Neural progenitor cell (in vitro differentiated cells): ENCODE data around the gene OR52N1. TPM values are rescaled to one million over a fixed set of nuclear protein-coding genes. Genes with fewer than 3 reads are reported as not detected.
A peak's percentile ranks its signal among the peaks of the same experiment; 100 is the strongest.

Experiments used
- DNase-seq: peaks from one replicate; pipeline ENCODE4 v3.0.0-alpha.2; 2016; ENCODE audit warnings: low spot score
- H2AFZ ChIP-seq: fragments of 200-600 bp; sonication (generic); replicated peaks from 2 replicates; pipeline ENCODE4 v1.6.1; 2016; ENCODE audit warnings: antibody characterized with exemption
- H3F3A ChIP-seq: fragments of 200-600 bp; sonication (generic); 2 replicates; pipeline ENCODE4 v1.6.1; 2016; ENCODE audit warnings: antibody characterized with exemption, low read depth
- H3K27ac ChIP-seq: fragments of 200-600 bp; sonication (generic); 2 replicates; pipeline ENCODE4 v1.5.1; 2016; ENCODE audit warnings: mild to moderate bottlenecking
- H3K27me3 ChIP-seq: fragments of 200-600 bp; sonication (generic); 2 replicates; pipeline ENCODE4 v1.6.1; 2016; ENCODE audit warnings: mild to moderate bottlenecking, moderate library complexity
- H3K36me3 ChIP-seq: fragments of 200-600 bp; sonication (generic); 2 replicates; pipeline ENCODE4 v1.5.1; 2016
- H3K4me1 ChIP-seq: fragments of 200-600 bp; sonication (generic); 2 replicates; pipeline ENCODE4 v1.6.1; 2016; ENCODE audit warnings: mixed run types
- H3K4me2 ChIP-seq: fragments of 200-600 bp; sonication (generic); 2 replicates; pipeline ENCODE4 v1.6.1; 2016
- H3K4me3 ChIP-seq: fragments of 200-600 bp; sonication (generic); 2 replicates; pipeline ENCODE4 v1.5.1; 2016
- H3K79me2 ChIP-seq: fragments of 200-600 bp; sonication (generic); 2 replicates; pipeline ENCODE4 v1.6.1; 2016; ENCODE audit warnings: low read depth
- H3K9ac ChIP-seq: fragments of 200-600 bp; sonication (generic); 2 replicates; pipeline ENCODE4 v1.6.1; 2016
- H3K9me3 ChIP-seq: fragments of 200-600 bp; sonication (generic); 2 replicates; pipeline ENCODE4 v1.5.1; 2016; ENCODE audit warnings: low read depth
- H4K20me1 ChIP-seq: fragments of 200-600 bp; sonication (generic); 2 replicates; pipeline ENCODE4 v1.6.1; 2016; ENCODE audit warnings: low read depth
- H3K27ac Mint-ChIP-seq: 3 replicates; pipeline ENCODE4 v1.8.0; 2021; ENCODE audit warnings: mixed read lengths
- H3K27me3 Mint-ChIP-seq: 2 replicates; pipeline ENCODE4 v1.8.0; 2022; ENCODE audit warnings: low read depth, mild to moderate bottlenecking, inconsistent platforms, moderate library complexity, mixed read lengths; ENCODE audit not compliant: insufficient read depth
- H3K36me3 Mint-ChIP-seq: 3 replicates; pipeline ENCODE4 v1.8.0; 2021; ENCODE audit warnings: mixed read lengths
- H3K4me1 Mint-ChIP-seq: 3 replicates; pipeline ENCODE4 v1.8.0; 2021; ENCODE audit warnings: mixed read lengths
- H3K4me3 Mint-ChIP-seq: 3 replicates; pipeline ENCODE4 v1.8.0; 2021; ENCODE audit warnings: mild to moderate bottlenecking, moderate library complexity, mixed read lengths
- H3K9me3 Mint-ChIP-seq: 3 replicates; pipeline ENCODE4 v1.8.0; 2020; ENCODE audit warnings: mixed read lengths
- EZH2 ChIP-seq: fragments of 200-600 bp; sonication (generic); IDR thresholded peaks from 2 replicates; pipeline ENCODE4 v1.6.1; 2017; ENCODE audit warnings: antibody characterized with exemption, mild to moderate bottlenecking, moderate library complexity
- EZH2phosphoT487 ChIP-seq: fragments of 200-600 bp; sonication (generic); IDR thresholded peaks from 2 replicates; pipeline ENCODE4 v1.6.1; 2017; ENCODE audit warnings: antibody characterized with exemption
- total RNA-seq: library from RNA; depleted of rRNA; stranded (reverse); fragments of >200 nt; gene quantifications from 2 replicates; pipeline ENCODE4 v1.2.3, GENCODE V29; 2015; ENCODE audit warnings: low replicate concordance
- TF ChIP-seq, protein P1 (sequence below): fragments of 200-600 bp; sonication (generic); IDR thresholded peaks from 2 replicates; pipeline ENCODE4 v1.5.1; 2017; ENCODE audit warnings: antibody characterized with exemption, mild to moderate bottlenecking

OR52N1 gene
- total RNA-seq, 1 donor from 2014 or later, result not detected

DNA sequence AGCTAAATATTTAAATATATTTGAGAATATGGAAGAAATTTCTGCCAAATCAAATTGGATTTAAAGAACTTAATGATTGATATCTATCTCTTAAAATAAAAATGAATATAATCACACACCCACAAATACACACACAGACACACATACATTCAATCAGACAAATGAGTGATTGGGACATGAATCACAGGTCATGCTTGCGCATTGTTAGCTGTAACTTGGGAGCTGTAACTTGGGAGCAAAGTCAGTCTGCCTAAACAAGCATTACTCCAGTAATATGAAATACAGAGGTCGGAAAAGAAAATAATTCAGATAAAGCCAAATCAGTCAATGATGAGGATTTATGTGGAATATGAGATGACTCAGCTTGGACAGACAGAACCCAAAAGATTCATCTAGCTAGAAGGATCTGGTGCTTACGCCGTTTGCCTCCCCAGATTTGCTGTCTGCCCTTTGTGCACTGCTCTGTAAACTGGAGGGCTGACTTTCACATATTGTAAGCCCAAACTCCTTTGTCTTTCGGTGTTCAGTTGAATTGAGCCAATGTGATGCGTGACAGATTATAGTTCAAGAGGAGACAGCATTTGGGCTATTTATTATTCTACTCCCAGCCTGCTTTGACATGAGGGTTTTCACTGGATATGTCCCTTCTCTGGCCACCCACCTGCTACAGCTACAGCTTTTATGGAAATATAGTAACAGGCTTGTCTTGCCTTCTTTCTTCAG, 53.2 kb downstream of the OR52N1 start:
- Histone ChIP-seq H3K9me3 (no peaks in the 10 kb centered on the region), H3F3A (no peaks in the 10 kb centered on the region), H3K36me3 (no peaks in the 10 kb centered on the region), H3K4me2 (no peak overlapping the region), H3K27ac (no peak overlapping the region), H2AFZ (no peak overlapping the region), H4K20me1 (no peaks in the 10 kb centered on the region), H3K4me3 (no peak overlapping the region), H3K9ac (no peak overlapping the region), H3K4me1 (no peaks in the 10 kb centered on the region), H3K27me3 (no peaks in the 10 kb centered on the region), H3K79me2 (no peaks in the 10 kb centered on the region)
- Mint-ChIP-seq H3K4me3 (no peak overlapping the region), H3K27me3 (no peaks in the 10 kb centered on the region), H3K27ac (no peak overlapping the region), H3K36me3 (no peaks in the 10 kb centered on the region), H3K9me3 (peaks cover 2% of the 10 kb centered on the region), H3K4me1 (peaks cover 9% of the 10 kb centered on the region)
- DNase-seq, result peak; percentile 22
- TF ChIP-seq EZH2phosphoT487 (no peak), EZH2 (no peak)
- TF ChIP-seq, protein P1, sequence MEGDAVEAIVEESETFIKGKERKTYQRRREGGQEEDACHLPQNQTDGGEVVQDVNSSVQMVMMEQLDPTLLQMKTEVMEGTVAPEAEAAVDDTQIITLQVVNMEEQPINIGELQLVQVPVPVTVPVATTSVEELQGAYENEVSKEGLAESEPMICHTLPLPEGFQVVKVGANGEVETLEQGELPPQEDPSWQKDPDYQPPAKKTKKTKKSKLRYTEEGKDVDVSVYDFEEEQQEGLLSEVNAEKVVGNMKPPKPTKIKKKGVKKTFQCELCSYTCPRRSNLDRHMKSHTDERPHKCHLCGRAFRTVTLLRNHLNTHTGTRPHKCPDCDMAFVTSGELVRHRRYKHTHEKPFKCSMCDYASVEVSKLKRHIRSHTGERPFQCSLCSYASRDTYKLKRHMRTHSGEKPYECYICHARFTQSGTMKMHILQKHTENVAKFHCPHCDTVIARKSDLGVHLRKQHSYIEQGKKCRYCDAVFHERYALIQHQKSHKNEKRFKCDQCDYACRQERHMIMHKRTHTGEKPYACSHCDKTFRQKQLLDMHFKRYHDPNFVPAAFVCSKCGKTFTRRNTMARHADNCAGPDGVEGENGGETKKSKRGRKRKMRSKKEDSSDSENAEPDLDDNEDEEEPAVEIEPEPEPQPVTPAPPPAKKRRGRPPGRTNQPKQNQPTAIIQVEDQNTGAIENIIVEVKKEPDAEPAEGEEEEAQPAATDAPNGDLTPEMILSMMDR, result no peak

DNA sequence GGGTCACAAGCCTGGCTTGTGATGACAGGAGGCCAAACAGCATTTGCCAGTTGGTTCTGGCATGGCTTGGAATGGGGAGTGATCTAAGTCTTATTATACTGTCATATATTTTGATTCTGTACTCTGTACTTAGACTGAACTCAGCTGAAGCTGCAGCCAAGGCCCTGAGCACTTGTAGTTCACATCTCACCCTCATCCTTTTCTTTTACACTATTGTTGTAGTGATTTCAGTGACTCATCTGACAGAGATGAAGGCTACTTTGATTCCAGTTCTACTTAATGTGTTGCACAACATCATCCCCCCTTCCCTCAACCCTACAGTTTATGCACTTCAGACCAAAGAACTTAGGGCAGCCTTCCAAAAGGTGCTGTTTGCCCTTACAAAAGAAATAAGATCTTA, 54.0 kb downstream of the OR52N1 start:
- H4K20me1 ChIP-seq, result no peaks in the 10 kb centered on the region
- H3K79me2 ChIP-seq, result no peaks in the 10 kb centered on the region
- no peak overlapping the region for H2AFZ ChIP-seq
- Mint-ChIP-seq H3K4me3 (no peak overlapping the region), H3K4me1 (peaks cover 9% of the 10 kb centered on the region), H3K36me3 (no peaks in the 10 kb centered on the region), H3K27ac (no peak overlapping the region), H3K27me3 (no peaks in the 10 kb centered on the region), H3K9me3 (peaks cover 2% of the 10 kb centered on the region)
- no peak overlapping the region for H3K27ac ChIP-seq
- H3K4me1 ChIP-seq, result no peaks in the 10 kb centered on the region
- TF ChIP-seq EZH2phosphoT487 (no peak), EZH2 (no peak)
- TF ChIP-seq, protein P1, result no peak
- no peaks in the 10 kb centered on the region for H3K9me3 ChIP-seq
- DNase-seq, result no peak
- H3K36me3 ChIP-seq, result no peaks in the 10 kb centered on the region
- no peak overlapping the region for H3K4me3 ChIP-seq
- H3K27me3 ChIP-seq, result no peaks in the 10 kb centered on the region
- no peak overlapping the region for H3K9ac ChIP-seq
- no peak overlapping the region for H3K4me2 ChIP-seq
- no peaks in the 10 kb centered on the region for H3F3A ChIP-seq

Other genes with a start within 250 kb of the OR52N1 start
- not detected in 2 replicates for gene OR52H1, start 242.7 kb downstream of the OR52N1 start, total RNA-seq
- gene OR52B6, start 210.4 kb downstream of the OR52N1 start, total RNA-seq, result not detected in 2 replicates
- gene TRIM6, start 194.6 kb downstream of the OR52N1 start, total RNA-seq, result 7.1 and 7.4 TPM in 2 replicates
- 4.1 and 4.5 TPM in 2 replicates for gene TRIM34, start 166.3 kb downstream of the OR52N1 start, total RNA-seq
- gene TRIM5, start 106.2 kb downstream of the OR52N1 start, total RNA-seq, result 24.5 and 26.7 TPM in 2 replicates
- gene TRIM22, start 101.5 kb downstream of the OR52N1 start, total RNA-seq, result 15.1 and 21.3 TPM in 2 replicates
- gene OR56B1, start 54.8 kb downstream of the OR52N1 start, total RNA-seq, result 0.41 TPM in 1 of 2 replicates, not detected in the other
- 0.12 TPM in 1 of 2 replicates, not detected in the other for gene OR52N4, start 37.0 kb downstream of the OR52N1 start, total RNA-seq
- gene OR52N5, start 7.9 kb downstream of the OR52N1 start, total RNA-seq, result not detected in 2 replicates
- not detected in 2 replicates for gene OR52N2, start 17.7 kb upstream of the OR52N1 start, total RNA-seq
- gene OR52E6, start 50.6 kb upstream of the OR52N1 start, total RNA-seq, result not detected in 2 replicates
- gene OR52E8, start 66.4 kb upstream of the OR52N1 start, total RNA-seq, result 0.46 TPM in 1 of 2 replicates, not detected in the other
- gene OR52E4, start 89.4 kb upstream of the OR52N1 start, total RNA-seq, result not detected in 2 replicates
- not detected in 2 replicates for gene OR52E5, start 101.9 kb upstream of the OR52N1 start, total RNA-seq
- gene OR56A3, start 151.0 kb upstream of the OR52N1 start, total RNA-seq, result not detected in 2 replicates
- gene OR56A5, start 177.2 kb upstream of the OR52N1 start, total RNA-seq, result 0.40 TPM in 1 of 2 replicates, not detected in the other
- gene OR52L1, start 195.7 kb upstream of the OR52N1 start, total RNA-seq, result 2.3 TPM in 1 of 2 replicates, not detected in the other
- gene OR56A4, start 215.7 kb upstream of the OR52N1 start, total RNA-seq, result 0.30 and 0.62 TPM in 2 replicates
- gene OR56A1, start 239.5 kb upstream of the OR52N1 start, total RNA-seq, result 0.87 and 1.8 TPM in 2 replicates